ENCODE measurements around the gene NLGN3. TPM values are rescaled to one million over a fixed set of nuclear protein-coding genes. Genes with fewer than 3 reads are reported as not detected.

NLGN3 gene
- 1 to 10 TPM; 1.7 to 3.1 (median 2.8) TPM for total RNA-seq

GRCh38 chrX:71144651-71145050 is at the start of gene NLGN3:
Gene NLGN3 (plus strand): TSS chrX:71144841. CDS start chrX:71147750, 2,909 bp downstream.
- Histone ChIP-seq H3K36me3 (peaks cover 0 to 31% of the 10 kb centered on the region in 2 donors), H3K27ac (peak within 1 kb of the TSS in 1 of 4 donors; percentile 14), H3K4me1 (peaks cover 0 to 29% (median 0%) of the 10 kb centered on the region in 3 donors), H3K27me3 (no peaks in the 10 kb centered on the region), H3K4me3 (peak within 1 kb of the TSS; percentile 30 to 41), H3K9me3 (no peaks in the 10 kb centered on the region)
- no peak for ATAC-seq
- TF ChIP-seq CTCF (IDR thresholded peaks at IDR 0.05) (no peak), POLR2AphosphoS5 (IDR thresholded peaks at IDR 0.05) (no peak), POLR2A (IDR thresholded peaks at IDR 0.05) (no peak), EP300 (IDR thresholded peaks at IDR 0.05) (no peak)
- 62% methylated on average over 3 of the region's 28 CpGs; no CpG with 5 or more reads in 1 of the 2 donors for WGBS, 2 donors (ENCODE audit: low coverage in 1 of 2)

GRCh38 chrX:71095033-71095432 is 49.6 kb upstream of the NLGN3 start:
- H3K9me3 ChIP-seq, result no peaks in the 10 kb centered on the region
- H3K36me3 ChIP-seq, result no peaks in the 10 kb centered on the region
- H3K4me1 ChIP-seq, result peaks cover 0 to 26% (median 0%) of the 10 kb centered on the region in 3 donors
- no peak for ATAC-seq
- WGBS, 2 donors (ENCODE audit: low coverage in 1 of 2), result 10 to 32% methylated on average over 4 to 6 of the region's 6 CpGs
- H3K27ac ChIP-seq, result peak overlapping the region in 2 of 4 donors; percentile 73 to 81
- no peaks in the 10 kb centered on the region for H3K27me3 ChIP-seq
- TF ChIP-seq EP300 (IDR thresholded peaks at IDR 0.05) (no peak), POLR2AphosphoS5 (IDR thresholded peaks at IDR 0.05) (no peak), CTCF (IDR thresholded peaks at IDR 0.05) (no peak), POLR2A (IDR thresholded peaks at IDR 0.05) (no peak)
- peak overlapping the region; percentile 62 to 72 for H3K4me3 ChIP-seq

GRCh38 chrX:71095555-71095980 is 49.1 kb upstream of the NLGN3 start, which contains the start of gene FOXO4:
Gene FOXO4 (plus strand): TSS chrX:71095851. CDS start chrX:71096529, 678 bp downstream.
- H3K9me3 ChIP-seq, result no peaks in the 10 kb centered on the region
- H3K36me3 ChIP-seq, result no peaks in the 10 kb centered on the region
- 4 to 20% methylated on average over 15 to 22 of the region's 29 CpGs for WGBS, 2 donors (ENCODE audit: low coverage in 1 of 2)
- H3K27me3 ChIP-seq, result no peaks in the 10 kb centered on the region
- peaks cover 0 to 26% (median 0%) of the 10 kb centered on the region in 3 donors for H3K4me1 ChIP-seq
- TF ChIP-seq POLR2A (IDR thresholded peaks at IDR 0.05), result no peak
- TF ChIP-seq EP300 (IDR thresholded peaks at IDR 0.05), result no peak
- no peak for TF ChIP-seq CTCF (IDR thresholded peaks at IDR 0.05)
- no peak for TF ChIP-seq POLR2AphosphoS5 (IDR thresholded peaks at IDR 0.05)
- H3K4me3 ChIP-seq, result peak within 1 kb of the TSS; percentile 62 to 72
- ATAC-seq, result peak; percentile 96
- peak within 1 kb of the TSS; percentile 73 to 85 (median 78) for H3K27ac ChIP-seq

GRCh38 chrX:71095981-71096759 is 48.5 kb upstream of the NLGN3 start:
- ATAC-seq, result peak; percentile 66
- WGBS, 2 donors (ENCODE audit: low coverage in 1 of 2), result 0 to 31% methylated on average over 10 to 15 of the region's 46 CpGs

More at GRCh38 chrX:71095981-71096759, 48.5 kb upstream of the NLGN3 start:
- TF ChIP-seq EP300 (IDR thresholded peaks at IDR 0.05) (no peak), POLR2A (IDR thresholded peaks at IDR 0.05) (no peak), POLR2AphosphoS5 (IDR thresholded peaks at IDR 0.05) (no peak), CTCF (IDR thresholded peaks at IDR 0.05) (no peak)
- Histone ChIP-seq H3K4me1 (peaks cover 0 to 26% (median 0%) of the 10 kb centered on the region in 3 donors), H3K36me3 (peaks cover 0 to 4% of the 10 kb centered on the region in 2 donors), H3K4me3 (peak overlapping the region; percentile 62 to 72), H3K27me3 (no peaks in the 10 kb centered on the region), H3K9me3 (no peaks in the 10 kb centered on the region), H3K27ac (peak overlapping the region; percentile 73 to 85 (median 78))
